Fibroblast of pulmonary artery (primary cell): ENCODE results near the gene GTF2E1.

Source experiments
- DNase-seq: peaks from one replicate; pipeline ENCODE4 v3.0.0-alpha.2; 2010; ENCODE audit warnings: low read depth
- H3K4me3 ChIP-seq: replicated peaks from 2 replicates; pipeline ENCODE4 v1.5.1; 2011; ENCODE audit warnings: low read depth, mild to moderate bottlenecking, control low read depth, low read length, moderate library complexity
- CTCF ChIP-seq: IDR thresholded peaks from 2 replicates; pipeline ENCODE4 v1.5.1; 2011; ENCODE audit warnings: mild to moderate bottlenecking, control low read depth, low read length, inconsistent platforms; ENCODE audit errors: missing control alignments

The GTF2E1 gene

GRCh38 chr3:120795959-120796358 is 53.4 kb downstream of the GTF2E1 start:
- DNase-seq: no peak
- no peak overlapping the region for H3K4me3 ChIP-seq
- TF ChIP-seq CTCF: no peak

GRCh38 chr3:120796976-120797375 is 54.4 kb downstream of the GTF2E1 start:
- no peak for DNase-seq
- no peak for TF ChIP-seq CTCF
- no peak overlapping the region for H3K4me3 ChIP-seq

- H3K4me3 ChIP-seq: no peak overlapping the region
- DNase-seq: no peak
- TF ChIP-seq CTCF: no peak
These were observed 55.3 kb downstream of the GTF2E1 start for GRCh38 chr3:120797857-120798256.

GRCh38 chr3:120798346-120798745 is 55.8 kb downstream of the GTF2E1 start:
- H3K4me3 ChIP-seq: no peak overlapping the region
- DNase-seq: no peak

GRCh38 chr3:120800625-120801024 is 58.1 kb downstream of the GTF2E1 start:
- peak; percentile 24 for DNase-seq
- no peak overlapping the region for H3K4me3 ChIP-seq
- TF ChIP-seq CTCF: no peak

More at GRCh38 chr3:120798346-120798745, 55.8 kb downstream of the GTF2E1 start:
- TF ChIP-seq CTCF: no peak

GRCh38 chr3:120801484-120801883 is 58.9 kb downstream of the GTF2E1 start:
- H3K4me3 ChIP-seq: no peak overlapping the region
- no peak for TF ChIP-seq CTCF
- DNase-seq: no peak

- DNase-seq: no peak
- no peak overlapping the region for H3K4me3 ChIP-seq
- no peak for TF ChIP-seq CTCF
These were observed 60.4 kb downstream of the GTF2E1 start for GRCh38 chr3:120802916-120803315.
